BE2C (cell line): ENCODE measurements around the gene NQO2. TPM values are rescaled to one million over a fixed set of nuclear protein-coding genes. Genes with fewer than 3 reads are reported as not detected.
A peak's percentile ranks its signal among the peaks of the same experiment; 100 is the strongest.

Source experiments
- DNase-seq: peaks from one replicate; pipeline ENCODE4 v3.0.0-alpha.2; 2020
- H3K27me3 ChIP-seq: fragments of 250-450 bp; sonication (Bioruptor Pico); 2 replicates; pipeline ENCODE4 v1.5.1; 2020; ENCODE audit warnings: mild to moderate bottlenecking
- H3K36me3 ChIP-seq: fragments of 250-450 bp; sonication (Bioruptor Pico); 2 replicates; pipeline ENCODE4 v1.5.1; 2020; ENCODE audit warnings: mild to moderate bottlenecking
- H3K4me1 ChIP-seq: fragments of 250-450 bp; sonication (Bioruptor Pico); 2 replicates; pipeline ENCODE4 v1.5.1; 2020
- H3K4me3 ChIP-seq: 2 replicates; pipeline ENCODE4 v1.5.1; 2011; ENCODE audit warnings: low read depth, low read length
- H3K9me3 ChIP-seq: fragments of 250-450 bp; sonication (Bioruptor Pico); 2 replicates; pipeline ENCODE4 v1.5.1; 2020
- polyA plus RNA-seq: library from polyadenylated mRNA; unstranded; fragments of >200 nt; gene quantifications from one replicate; pipeline ENCODE4 v1.2.1, GENCODE V29; 2012; ENCODE audit warnings: low read depth, missing spikeins; ENCODE audit not compliant: insufficient read length, insufficient read depth
- TF ChIP-seq, protein P1 (sequence below): IDR thresholded peaks from 2 replicates; pipeline ENCODE4 v1.5.1; 2012; ENCODE audit warnings: mild to moderate bottlenecking, low read depth, low read length

The NQO2 gene, protein sequence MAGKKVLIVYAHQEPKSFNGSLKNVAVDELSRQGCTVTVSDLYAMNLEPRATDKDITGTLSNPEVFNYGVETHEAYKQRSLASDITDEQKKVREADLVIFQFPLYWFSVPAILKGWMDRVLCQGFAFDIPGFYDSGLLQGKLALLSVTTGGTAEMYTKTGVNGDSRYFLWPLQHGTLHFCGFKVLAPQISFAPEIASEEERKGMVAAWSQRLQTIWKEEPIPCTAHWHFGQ
- polyA plus RNA-seq: 19.9 TPM

DNA sequence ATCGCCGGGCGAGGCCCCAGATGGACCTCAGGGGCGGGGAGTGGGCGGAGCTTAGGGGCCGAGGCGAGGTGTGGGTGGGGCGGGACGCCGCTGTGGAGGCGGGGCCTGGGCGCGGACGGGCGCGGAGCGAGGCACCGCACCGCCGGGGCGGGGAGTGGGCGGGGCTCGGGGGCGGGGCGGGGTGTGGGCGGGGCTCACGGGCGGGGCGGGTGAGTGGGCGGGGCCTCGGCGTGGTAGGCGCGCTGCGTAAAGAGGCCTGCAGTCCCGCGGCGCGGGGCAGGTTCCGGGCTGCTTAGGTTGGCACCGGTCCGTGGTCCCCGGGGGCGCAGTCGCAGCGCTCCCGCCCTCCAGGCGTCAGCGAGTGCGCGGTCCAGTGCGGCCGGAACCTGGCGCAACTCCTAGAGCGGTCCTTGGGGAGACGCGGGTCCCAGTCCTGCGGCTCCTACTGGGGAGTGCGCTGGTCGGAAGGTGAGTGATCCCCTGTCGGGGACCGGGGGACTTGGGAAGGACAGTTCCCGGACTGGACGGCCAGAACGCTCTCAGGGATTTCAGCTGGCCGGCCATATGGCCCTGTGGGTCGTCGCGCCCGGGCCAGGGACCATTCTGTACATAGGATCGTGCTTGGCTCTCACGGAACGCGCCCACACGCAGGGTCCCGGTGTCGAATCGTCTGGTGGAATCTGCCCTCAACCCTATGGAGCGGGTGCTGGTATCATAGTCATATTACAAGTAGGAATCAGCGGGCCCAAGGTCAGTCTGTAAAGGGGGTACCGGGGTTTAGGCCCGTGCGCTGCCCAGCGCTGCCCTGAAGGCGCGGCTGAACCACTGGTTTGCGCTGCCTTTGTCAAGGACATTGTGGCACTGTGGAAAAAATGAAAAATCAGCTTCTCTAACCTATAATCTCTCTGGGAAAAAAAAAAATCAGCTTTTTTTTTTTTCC is at the start of gene NQO2:
Gene NQO2 (plus strand): TSS at position 277 of the 940 bp plus-strand sequence. CDS start 6,659 bp downstream, outside the sequence.
- DNase-seq: peak; percentile 96
- Histone ChIP-seq H3K4me3 (peak within 1 kb of the TSS; percentile 77), H3K27me3 (no peaks in the 10 kb centered on the region), H3K36me3 (no peaks in the 10 kb centered on the region), H3K9me3 (no peaks in the 10 kb centered on the region), H3K4me1 (peaks cover 10% of the 10 kb centered on the region)
- TF ChIP-seq, protein P1, sequence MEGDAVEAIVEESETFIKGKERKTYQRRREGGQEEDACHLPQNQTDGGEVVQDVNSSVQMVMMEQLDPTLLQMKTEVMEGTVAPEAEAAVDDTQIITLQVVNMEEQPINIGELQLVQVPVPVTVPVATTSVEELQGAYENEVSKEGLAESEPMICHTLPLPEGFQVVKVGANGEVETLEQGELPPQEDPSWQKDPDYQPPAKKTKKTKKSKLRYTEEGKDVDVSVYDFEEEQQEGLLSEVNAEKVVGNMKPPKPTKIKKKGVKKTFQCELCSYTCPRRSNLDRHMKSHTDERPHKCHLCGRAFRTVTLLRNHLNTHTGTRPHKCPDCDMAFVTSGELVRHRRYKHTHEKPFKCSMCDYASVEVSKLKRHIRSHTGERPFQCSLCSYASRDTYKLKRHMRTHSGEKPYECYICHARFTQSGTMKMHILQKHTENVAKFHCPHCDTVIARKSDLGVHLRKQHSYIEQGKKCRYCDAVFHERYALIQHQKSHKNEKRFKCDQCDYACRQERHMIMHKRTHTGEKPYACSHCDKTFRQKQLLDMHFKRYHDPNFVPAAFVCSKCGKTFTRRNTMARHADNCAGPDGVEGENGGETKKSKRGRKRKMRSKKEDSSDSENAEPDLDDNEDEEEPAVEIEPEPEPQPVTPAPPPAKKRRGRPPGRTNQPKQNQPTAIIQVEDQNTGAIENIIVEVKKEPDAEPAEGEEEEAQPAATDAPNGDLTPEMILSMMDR: no peak

DNA sequence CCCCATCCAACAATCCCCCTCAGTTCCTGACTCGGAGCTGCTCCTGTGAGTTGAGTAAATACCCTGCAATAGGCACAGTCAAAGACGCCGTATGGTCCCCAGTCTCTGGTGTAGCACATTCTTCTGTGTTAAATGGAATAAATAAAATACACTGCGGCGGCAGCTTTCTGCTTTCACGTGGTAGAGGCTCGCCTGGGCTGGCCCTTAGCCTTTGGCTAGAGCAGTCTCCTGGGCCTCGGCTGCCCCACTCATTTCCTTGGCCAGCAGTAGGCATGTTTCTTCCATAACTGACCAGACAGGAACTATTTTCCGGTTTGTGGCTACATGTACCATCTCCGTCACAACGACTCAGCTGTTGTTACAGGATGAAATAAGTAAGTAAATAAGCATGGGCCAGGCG is 49.0 kb upstream of the NQO2 start:
- no peaks in the 10 kb centered on the region for H3K4me1 ChIP-seq
- no peaks in the 10 kb centered on the region for H3K27me3 ChIP-seq
- TF ChIP-seq, protein P1: no peak
- no peak for DNase-seq
- no peaks in the 10 kb centered on the region for H3K9me3 ChIP-seq
- no peaks in the 10 kb centered on the region for H3K36me3 ChIP-seq
- no peak overlapping the region for H3K4me3 ChIP-seq

DNA sequence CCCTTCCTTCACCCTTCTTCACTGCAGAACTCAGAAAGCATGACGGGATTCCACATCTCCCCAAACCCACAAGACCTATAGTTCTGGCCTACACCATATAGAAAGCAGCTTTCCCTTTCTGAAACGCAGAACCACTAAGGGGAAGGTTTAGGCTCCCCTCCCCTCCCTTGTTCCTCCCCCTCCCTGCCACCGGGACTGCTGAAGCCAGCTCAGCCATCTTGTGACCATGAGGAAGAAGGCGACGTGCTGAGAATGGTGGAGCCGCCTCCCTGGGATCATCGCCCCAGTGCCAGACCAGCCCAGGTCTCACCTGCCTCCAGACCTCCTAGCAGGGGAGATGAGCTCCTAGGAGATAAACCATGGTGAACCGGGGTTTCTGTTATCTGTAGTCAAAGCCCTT is 48.0 kb upstream of the NQO2 start:
- TF ChIP-seq, protein P1: no peak
- no peaks in the 10 kb centered on the region for H3K27me3 ChIP-seq
- DNase-seq: no peak
- no peaks in the 10 kb centered on the region for H3K36me3 ChIP-seq
- no peak overlapping the region for H3K4me3 ChIP-seq
- H3K4me1 ChIP-seq: no peaks in the 10 kb centered on the region
- no peaks in the 10 kb centered on the region for H3K9me3 ChIP-seq

- peak overlapping the region; percentile 35 for H3K4me3 ChIP-seq
- no peaks in the 10 kb centered on the region for H3K27me3 ChIP-seq
- no peaks in the 10 kb centered on the region for H3K9me3 ChIP-seq
- DNase-seq: peak; percentile 85
- no peaks in the 10 kb centered on the region for H3K4me1 ChIP-seq
- H3K36me3 ChIP-seq: no peaks in the 10 kb centered on the region
- TF ChIP-seq, protein P1: peak; percentile 100
Observed at GRCh38 chr6:2952557-2953095, 47.1 kb upstream of the NQO2 start.

DNA sequence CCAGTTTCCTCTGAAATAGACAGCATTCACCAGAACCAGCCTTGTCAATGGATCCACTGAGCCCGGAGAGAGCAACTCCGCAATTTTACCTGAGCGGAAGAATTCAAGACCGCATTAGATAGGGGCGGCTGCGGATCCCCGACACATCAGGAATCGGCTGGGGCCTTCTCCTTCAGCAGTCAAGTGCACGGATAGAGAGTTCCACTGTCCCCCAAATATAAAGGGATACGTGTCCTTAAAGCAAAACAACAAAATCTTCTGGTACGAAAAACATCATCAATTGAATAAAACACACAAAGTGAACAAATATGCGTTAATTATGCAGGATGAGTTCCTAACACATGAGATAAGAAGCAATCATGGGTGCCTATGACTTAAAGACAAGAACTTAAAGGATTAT is 46.6 kb upstream of the NQO2 start:
- Histone ChIP-seq H3K36me3 (no peaks in the 10 kb centered on the region), H3K4me3 (peak overlapping the region; percentile 35), H3K4me1 (no peaks in the 10 kb centered on the region), H3K27me3 (no peaks in the 10 kb centered on the region), H3K9me3 (no peaks in the 10 kb centered on the region)
- TF ChIP-seq, protein P1: no peak
- DNase-seq: no peak
